GM10248 (cell line): ENCODE data around the gene CALN1.

ENCODE experiments used
- CTCF ChIA-PET: fragments of 300-600 bp; sonication (Branson Sonifier 250); formaldehyde crosslinking; extraction: SDS; loops from one replicate; lab custom pipeline; 2021; ENCODE audit warnings: antibody characterized with exemption; lab: Yijun Ruan, JAX
- POLR2A ChIA-PET: fragments of 350-650 bp; sonication (Branson Sonifier 250); formaldehyde crosslinking; extraction: SDS; loops from one replicate; lab custom pipeline; 2020; ENCODE audit warnings: antibody characterized with exemption; lab: Yijun Ruan, JAX
- DNase-seq: peaks from one replicate; pipeline ENCODE4 v3.0.0; 2012; ENCODE audit errors: extremely low spot score
- TF ChIP-seq, protein P1 (sequence below): IDR thresholded peaks from 2 replicates; pipeline ENCODE4 v1.5.1; 2012; ENCODE audit warnings: mild to moderate bottlenecking, low read depth; ENCODE audit errors: extremely low read depth, missing control alignments, control extremely low read depth

The CALN1 gene

DNA sequence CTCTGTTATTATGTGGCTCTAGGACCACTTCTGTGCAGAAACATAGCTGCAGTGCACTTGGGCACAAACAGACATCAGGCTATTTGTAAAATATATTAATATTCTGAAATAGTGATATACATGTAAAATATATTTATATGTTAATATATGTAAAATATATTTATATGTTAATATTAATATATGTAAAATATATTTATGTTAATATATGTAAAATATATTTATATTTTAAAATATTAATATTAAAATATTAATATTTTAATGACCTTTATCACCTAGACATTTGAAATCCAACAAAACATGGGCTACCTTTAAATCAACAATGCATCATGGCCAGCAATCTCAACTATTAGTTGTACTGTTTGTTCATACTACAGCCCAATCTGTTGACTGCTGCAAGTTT lies 347.2 kb downstream of the CALN1 start:
- TF ChIP-seq, protein P1, sequence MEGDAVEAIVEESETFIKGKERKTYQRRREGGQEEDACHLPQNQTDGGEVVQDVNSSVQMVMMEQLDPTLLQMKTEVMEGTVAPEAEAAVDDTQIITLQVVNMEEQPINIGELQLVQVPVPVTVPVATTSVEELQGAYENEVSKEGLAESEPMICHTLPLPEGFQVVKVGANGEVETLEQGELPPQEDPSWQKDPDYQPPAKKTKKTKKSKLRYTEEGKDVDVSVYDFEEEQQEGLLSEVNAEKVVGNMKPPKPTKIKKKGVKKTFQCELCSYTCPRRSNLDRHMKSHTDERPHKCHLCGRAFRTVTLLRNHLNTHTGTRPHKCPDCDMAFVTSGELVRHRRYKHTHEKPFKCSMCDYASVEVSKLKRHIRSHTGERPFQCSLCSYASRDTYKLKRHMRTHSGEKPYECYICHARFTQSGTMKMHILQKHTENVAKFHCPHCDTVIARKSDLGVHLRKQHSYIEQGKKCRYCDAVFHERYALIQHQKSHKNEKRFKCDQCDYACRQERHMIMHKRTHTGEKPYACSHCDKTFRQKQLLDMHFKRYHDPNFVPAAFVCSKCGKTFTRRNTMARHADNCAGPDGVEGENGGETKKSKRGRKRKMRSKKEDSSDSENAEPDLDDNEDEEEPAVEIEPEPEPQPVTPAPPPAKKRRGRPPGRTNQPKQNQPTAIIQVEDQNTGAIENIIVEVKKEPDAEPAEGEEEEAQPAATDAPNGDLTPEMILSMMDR = no peak
- ChIA-PET POLR2A (no interaction called here), CTCF (no interaction called here)
- DNase-seq = no peak

DNA sequence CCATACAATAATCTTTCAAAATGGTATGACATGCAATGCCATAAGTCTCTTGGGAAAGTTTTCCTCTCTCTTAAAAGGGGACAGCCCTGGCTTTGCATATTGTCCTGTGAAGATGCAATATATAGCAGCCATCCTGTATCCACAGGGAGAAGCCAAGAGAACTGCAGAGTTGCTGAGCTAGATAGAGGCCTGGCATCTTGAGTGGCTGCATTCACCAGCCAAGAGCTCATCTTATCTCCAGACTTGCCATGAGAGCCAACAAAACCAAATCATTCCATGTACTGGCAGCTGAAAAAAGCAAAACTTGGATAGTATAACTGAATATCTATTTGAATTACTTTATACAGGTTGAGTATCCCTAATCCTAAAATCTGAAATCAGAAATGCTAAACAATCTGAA lies 348.8 kb downstream of the CALN1 start:
- POLR2A ChIA-PET = no interaction called here
- DNase-seq = no peak
- TF ChIP-seq, protein P1 = no peak
- CTCF ChIA-PET = no interaction called here

DNA sequence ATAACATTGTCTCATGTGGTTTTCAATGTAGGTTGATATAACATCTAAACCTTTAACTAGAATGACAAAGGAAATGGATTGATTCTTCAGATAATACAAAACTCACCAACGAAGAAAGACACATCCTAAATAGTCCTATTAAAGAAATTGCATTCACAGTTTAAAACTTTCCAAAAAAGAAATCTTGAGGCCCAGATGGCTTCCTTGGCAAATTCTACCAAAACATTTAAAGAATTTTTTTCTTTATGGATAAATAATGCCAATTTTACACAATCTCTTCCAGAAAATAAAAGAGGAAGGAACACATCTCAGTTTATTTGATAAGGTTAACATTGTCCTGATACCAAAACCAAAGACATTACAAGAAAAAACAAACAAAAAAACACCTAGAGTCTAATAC lies 349.5 kb downstream of the CALN1 start:
- POLR2A ChIA-PET = no interaction called here
- TF ChIP-seq, protein P1 = no peak
- no peak for DNase-seq
- CTCF ChIA-PET = no interaction called here

DNA sequence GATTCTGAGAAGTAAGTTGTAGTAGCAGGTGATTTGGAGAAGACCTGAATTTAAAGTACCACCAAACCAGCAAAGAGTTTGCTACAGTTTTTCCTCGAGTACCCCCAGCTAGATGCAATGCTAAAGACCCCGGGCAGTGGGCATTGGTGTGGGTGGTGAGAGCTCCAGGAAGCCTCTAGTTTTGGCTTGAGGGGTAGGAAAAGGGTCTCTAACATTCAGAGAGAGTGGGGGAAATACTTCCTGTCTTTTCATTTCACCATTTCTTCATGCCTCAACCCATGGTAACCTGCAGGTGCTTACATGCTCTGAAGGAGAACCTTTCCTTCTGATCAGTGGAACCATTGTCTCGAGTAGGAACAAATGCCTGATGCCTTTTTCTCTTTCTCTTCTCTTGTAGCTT lies 352.2 kb downstream of the CALN1 start:
- ChIA-PET POLR2A (no interaction called here), CTCF (no interaction called here)
- TF ChIP-seq, protein P1 = no peak
- DNase-seq = no peak

DNA sequence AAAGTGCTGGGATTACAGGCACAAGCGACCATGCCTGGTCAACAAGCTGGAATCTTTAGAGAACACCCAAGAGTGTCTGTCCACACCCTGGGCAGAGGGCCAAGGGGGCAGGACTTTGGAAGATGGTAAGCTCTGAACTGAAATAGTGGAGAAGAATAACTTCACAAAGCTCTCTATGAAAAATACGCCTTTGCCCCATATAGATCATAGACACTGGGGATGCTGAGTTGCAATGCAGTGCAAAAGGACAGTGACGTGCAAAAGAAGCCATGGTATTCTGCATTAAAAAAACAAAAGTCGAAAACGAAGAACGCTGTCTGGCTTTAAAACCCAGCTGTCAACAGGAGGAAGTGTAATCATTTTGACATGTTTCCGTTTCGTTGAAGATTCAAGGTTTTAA lies 353.6 kb downstream of the CALN1 start:
- ChIA-PET POLR2A (no interaction called here), CTCF (no interaction called here)
- TF ChIP-seq, protein P1 = no peak
- no peak for DNase-seq

DNA sequence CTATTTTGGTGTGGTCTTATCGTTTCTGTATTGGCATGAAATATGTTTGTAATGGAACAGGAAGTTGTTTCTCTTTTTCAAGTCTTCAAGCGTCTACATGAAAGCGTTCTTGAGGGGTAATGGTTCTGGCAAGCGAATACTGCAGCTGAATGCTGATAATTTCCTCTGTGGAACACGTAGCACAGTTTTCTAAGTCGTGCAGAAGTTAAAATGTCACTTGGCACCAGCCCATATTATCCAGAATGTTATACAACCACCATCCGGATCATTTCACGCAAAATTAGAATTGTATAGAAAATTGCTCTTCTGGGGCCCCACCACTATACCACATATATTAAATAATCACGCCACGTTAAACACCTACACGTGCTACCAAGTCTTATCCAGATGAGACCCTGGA lies 354.3 kb downstream of the CALN1 start:
- POLR2A ChIA-PET = no interaction called here
- TF ChIP-seq, protein P1 = no peak
- CTCF ChIA-PET = no interaction called here
- DNase-seq = no peak

DNA sequence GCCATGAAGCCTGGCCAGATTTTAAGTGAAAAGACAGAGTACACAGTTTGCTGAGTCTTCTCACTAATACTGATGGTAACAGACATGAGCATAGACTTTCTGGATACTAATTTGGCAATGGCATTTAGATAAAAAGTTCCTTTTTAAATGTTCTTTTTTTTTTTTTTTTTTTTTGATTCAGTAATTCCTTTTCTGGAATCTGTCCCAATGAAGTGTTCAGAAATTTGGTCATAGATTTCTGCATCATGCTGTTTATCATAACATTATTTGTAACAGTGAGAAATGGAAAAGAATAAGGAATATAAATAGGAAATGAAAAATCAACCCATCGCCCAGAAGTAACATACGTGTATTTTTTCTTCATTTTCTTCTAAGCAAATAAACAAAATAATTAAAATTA lies 354.9 kb downstream of the CALN1 start:
- TF ChIP-seq, protein P1 = no peak
- ChIA-PET POLR2A (no interaction called here), CTCF (no interaction called here)
- DNase-seq = no peak
